Right atrium auricular region (tissue), 2 donors: ENCODE results near the gene KLF4. TPM values are rescaled to one million over a fixed set of nuclear protein-coding genes. Genes with fewer than 3 reads are reported as not detected.

Experiments used
- DNase-seq: peaks from one replicate; pipeline ENCODE4 v3.0.0-alpha.2; 2019; ENCODE audit warnings: low spot score
- H3K27ac ChIP-seq, 2 donors: fragments of 200-600 bp; sonication (generic); 1 replicate in 1 of 2; 2 replicates in 1 of 2; pipeline ENCODE4 v1.5.1; 2016 to 2019
- H3K27me3 ChIP-seq, 2 donors: fragments of 200-600 bp; sonication (generic); one replicate each; pipeline versions ENCODE4 v1.5.1 to v1.6.0; 2017 to 2019
- H3K36me3 ChIP-seq: fragments of 200-600 bp; sonication (generic); one replicate; pipeline ENCODE4 v1.5.1; 2016
- H3K4me1 ChIP-seq, 2 donors: fragments of 200-600 bp; sonication (generic); one replicate each; pipeline versions ENCODE4 v1.5.1 to v1.6.0; 2017 to 2019
- H3K4me3 ChIP-seq, 2 donors: fragments of 200-600 bp; sonication (generic); 1 replicate in 1 of 2; 2 replicates in 1 of 2; pipeline ENCODE4 v1.5.1; 2017 to 2019; ENCODE audit warnings: mild to moderate bottlenecking in 1 of 2, moderate library complexity in 1 of 2
- H3K9me3 ChIP-seq, 2 donors: fragments of 200-600 bp; sonication (generic); one replicate each; pipeline ENCODE4 v1.5.1; 2019
- total RNA-seq, 2 donors: library from RNA; depleted of rRNA; stranded (reverse); fragments of >200 nt; gene quantifications; one replicate each; pipeline ENCODE4 v1.1.0, GENCODE V29; 2016
- TF ChIP-seq, protein P1 (sequence below), 2 donors: fragments of 200-600 bp; sonication (generic); IDR thresholded peaks; one replicate each; pipeline ENCODE4 v1.5.1; 2019; ENCODE audit warnings: antibody characterized with exemption in 2 of 2

KLF4 gene
- total RNA-seq, 2 donors from 2014 or later = 62.9 to 95.5 TPM

DNA sequence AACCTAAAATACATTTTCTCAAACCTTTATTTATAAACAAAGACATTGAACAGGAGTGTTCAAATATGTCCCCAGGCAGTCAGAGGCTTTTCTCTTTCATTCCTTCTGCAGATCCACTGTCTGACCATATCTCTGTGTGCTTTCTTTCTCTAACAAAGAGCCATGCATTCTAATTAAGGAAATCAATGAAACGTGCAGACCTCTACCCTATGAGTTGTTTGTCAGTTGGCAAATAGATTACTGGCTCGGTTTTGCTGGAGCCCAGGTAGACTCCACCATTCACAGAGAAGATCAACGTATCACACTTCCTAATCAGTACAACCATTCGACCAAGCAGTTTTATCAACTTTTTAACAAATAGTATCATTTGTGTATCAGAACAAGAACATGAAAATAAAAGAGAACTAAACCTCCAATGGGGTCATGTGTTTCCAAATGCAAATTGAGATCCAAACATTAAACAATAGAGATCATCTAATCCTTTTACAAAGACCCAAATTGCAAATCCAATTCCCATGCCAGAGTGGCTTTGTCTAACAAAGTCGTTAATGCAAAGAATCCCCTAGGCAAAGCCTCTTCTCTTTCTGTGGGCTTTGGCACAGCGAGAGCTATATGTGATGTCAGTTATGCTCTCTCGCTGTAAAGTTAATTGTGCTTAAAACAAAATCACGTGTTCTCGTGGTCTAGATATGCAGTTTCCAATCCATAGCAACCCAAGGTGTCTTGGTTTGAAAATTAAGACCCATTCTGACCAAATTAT is 16.8 kb downstream of the KLF4 start:
- H3K27ac ChIP-seq = no peak overlapping the region
- no peaks in the 10 kb centered on the region for H3K36me3 ChIP-seq
- TF ChIP-seq, protein P1, sequence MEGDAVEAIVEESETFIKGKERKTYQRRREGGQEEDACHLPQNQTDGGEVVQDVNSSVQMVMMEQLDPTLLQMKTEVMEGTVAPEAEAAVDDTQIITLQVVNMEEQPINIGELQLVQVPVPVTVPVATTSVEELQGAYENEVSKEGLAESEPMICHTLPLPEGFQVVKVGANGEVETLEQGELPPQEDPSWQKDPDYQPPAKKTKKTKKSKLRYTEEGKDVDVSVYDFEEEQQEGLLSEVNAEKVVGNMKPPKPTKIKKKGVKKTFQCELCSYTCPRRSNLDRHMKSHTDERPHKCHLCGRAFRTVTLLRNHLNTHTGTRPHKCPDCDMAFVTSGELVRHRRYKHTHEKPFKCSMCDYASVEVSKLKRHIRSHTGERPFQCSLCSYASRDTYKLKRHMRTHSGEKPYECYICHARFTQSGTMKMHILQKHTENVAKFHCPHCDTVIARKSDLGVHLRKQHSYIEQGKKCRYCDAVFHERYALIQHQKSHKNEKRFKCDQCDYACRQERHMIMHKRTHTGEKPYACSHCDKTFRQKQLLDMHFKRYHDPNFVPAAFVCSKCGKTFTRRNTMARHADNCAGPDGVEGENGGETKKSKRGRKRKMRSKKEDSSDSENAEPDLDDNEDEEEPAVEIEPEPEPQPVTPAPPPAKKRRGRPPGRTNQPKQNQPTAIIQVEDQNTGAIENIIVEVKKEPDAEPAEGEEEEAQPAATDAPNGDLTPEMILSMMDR (IDR thresholded peaks at IDR 0.05) = no peak
- no peak for DNase-seq
- no peaks in the 10 kb centered on the region for H3K9me3 ChIP-seq
- H3K4me1 ChIP-seq = no peaks in the 10 kb centered on the region
- no peak overlapping the region for H3K4me3 ChIP-seq
- H3K27me3 ChIP-seq = no peaks in the 10 kb centered on the region

GRCh38 chr9:107471552-107471951 is 18.0 kb downstream of the KLF4 start:
- no peaks in the 10 kb centered on the region for H3K4me1 ChIP-seq
- no peaks in the 10 kb centered on the region for H3K27me3 ChIP-seq
- no peaks in the 10 kb centered on the region for H3K9me3 ChIP-seq
- TF ChIP-seq, protein P1 (IDR thresholded peaks at IDR 0.05) = no peak
- no peak overlapping the region for H3K27ac ChIP-seq
- no peaks in the 10 kb centered on the region for H3K36me3 ChIP-seq
- DNase-seq = no peak
- no peak overlapping the region for H3K4me3 ChIP-seq

- H3K9me3 ChIP-seq = no peaks in the 10 kb centered on the region
These were observed 22.2 kb downstream of the KLF4 start for GRCh38 chr9:107467416-107467815.

GRCh38 chr9:107466826-107467225 is 22.7 kb downstream of the KLF4 start:
- H3K27ac ChIP-seq = no peak overlapping the region
- no peak overlapping the region for H3K4me3 ChIP-seq
- H3K27me3 ChIP-seq = no peaks in the 10 kb centered on the region
- DNase-seq = no peak
- H3K9me3 ChIP-seq = no peaks in the 10 kb centered on the region
- H3K4me1 ChIP-seq = peaks cover 0 to 13% of the 10 kb centered on the region in 2 donors
- H3K36me3 ChIP-seq = no peaks in the 10 kb centered on the region
- TF ChIP-seq, protein P1 (IDR thresholded peaks at IDR 0.05) = no peak

More at GRCh38 chr9:107467416-107467815, 22.2 kb downstream of the KLF4 start:
- Histone ChIP-seq H3K36me3 (no peaks in the 10 kb centered on the region), H3K4me1 (peaks cover 0 to 13% of the 10 kb centered on the region in 2 donors), H3K4me3 (no peak overlapping the region), H3K27me3 (no peaks in the 10 kb centered on the region), H3K27ac (no peak overlapping the region)
- TF ChIP-seq, protein P1 (IDR thresholded peaks at IDR 0.05) = no peak
- no peak for DNase-seq

DNA sequence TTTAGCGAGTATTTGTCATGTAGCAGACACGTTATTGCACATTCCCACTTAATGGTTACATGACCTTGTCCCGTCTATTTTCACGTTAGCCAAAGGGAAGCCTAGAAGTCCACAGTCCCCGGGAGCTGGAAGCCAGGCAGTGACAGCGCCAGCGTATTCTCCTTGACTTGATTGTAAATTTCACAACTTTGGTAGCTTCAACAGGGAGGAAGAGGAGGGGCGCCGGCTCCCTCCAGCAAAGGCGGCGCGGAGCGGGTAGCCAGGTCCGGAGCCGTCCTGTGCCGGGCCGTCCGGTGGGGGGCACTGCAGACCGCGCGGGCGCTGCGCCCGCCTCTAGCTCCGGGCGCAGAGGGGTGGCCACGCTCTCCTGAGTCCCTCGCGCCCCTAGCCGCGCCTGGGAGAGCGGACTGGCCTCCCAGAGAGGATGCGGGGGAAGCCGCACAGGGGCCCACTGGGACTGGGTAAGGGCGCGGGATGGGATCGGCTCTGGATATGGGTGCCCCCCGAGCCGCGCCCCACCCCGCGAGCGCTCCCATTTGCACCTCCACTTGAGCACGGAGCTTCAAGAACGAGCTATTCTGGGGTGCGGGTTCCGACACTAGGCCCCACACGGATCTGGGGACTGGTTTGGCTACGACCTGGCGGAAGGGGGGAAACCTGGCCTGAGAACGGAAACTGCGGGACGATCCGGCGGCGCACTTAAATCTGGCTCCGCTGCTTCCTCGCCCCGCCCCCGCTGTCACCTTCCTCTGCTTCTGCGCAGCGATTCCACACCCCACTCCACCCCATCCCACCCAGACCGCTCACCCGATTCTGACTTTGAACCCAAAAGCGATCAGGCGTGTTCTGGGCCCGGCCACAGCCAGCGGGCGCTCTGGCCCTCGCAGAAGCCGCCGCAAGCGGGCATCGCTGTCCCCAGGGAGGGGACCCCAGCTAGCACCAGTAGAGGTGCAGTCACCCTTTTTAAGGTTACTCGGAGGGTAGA is 23.8 kb downstream of the KLF4 start:
- TF ChIP-seq, protein P1 (IDR thresholded peaks at IDR 0.05) = peak; percentile 89 to 97
- Histone ChIP-seq H3K27me3 (no peaks in the 10 kb centered on the region), H3K27ac (peak overlapping the region in 1 of 2 donors; percentile 69), H3K4me3 (peak overlapping the region; percentile 41 to 68), H3K9me3 (peaks cover 0 to 6% of the 10 kb centered on the region in 2 donors), H3K4me1 (peaks cover 0 to 13% of the 10 kb centered on the region in 2 donors), H3K36me3 (no peaks in the 10 kb centered on the region)
- DNase-seq = peak; percentile 81
